Stimulated activated CD4-positive, alpha-beta T cell treated with anti-CD3 and anti-CD28 coated beads, Interleukin-1b, Interleukin-23, amount 100 ng/mL, for 1 hour (primary cell): ENCODE data around the gene DRC7.
"Not testable (repeated sequence)": the region's sequence is repeated elsewhere in the genome, so short reads cannot be mapped to it uniquely, and the experiment has no call there.

Experiments used
- DNase-seq, 2 donors: peaks; one replicate each; pipeline ENCODE4 v3.0.0-alpha.2; 2020; ENCODE audit warnings: low read depth in 2 of 2

DRC7 gene

DNA sequence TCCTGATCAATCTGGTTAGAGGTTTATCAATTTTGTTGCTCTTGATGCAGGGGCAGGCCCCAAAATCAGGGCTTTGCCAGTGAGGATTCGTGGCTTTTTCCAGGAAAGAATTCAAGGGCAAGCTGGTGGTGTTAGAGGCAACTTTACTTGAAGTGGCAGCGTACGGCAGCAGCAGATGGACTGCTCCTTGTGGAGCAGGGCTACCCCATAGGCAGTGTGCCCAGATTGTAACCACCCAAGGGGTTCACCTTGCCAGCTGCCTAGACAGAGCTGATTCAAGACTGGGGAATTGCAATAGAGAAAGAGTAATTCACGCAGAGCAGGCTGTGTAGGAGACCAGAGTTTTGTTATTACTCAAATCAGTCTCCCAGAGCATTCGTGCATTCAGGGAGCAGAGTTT lies 16.7 kb downstream of the DRC7 start:
- no peak for DNase-seq

DNA sequence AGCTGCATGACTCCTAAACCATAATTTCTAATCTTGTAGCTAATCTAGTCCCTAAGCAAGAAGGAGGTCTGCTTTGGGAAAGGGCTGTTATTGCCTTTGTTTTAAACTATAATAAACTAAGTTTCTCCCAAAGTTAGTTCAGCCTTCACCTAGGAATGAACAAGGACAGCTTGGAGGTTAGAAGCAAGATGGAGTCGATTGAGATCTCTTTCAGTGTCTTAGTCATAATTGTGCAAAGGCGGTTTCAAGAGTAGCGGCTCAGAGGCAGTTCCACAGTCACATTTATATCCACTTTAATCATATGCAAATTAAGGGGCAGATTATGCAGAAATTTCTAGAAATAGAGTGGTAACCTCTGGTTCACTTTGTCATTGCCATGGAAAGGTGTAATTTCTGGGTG lies 17.4 kb downstream of the DRC7 start:
- no peak for DNase-seq

GRCh38 chr16:57712569-57712968 lies 18.0 kb downstream of the DRC7 start:
- DNase-seq, result not testable (repeated sequence)

- DNase-seq, result no peak
Measured at GRCh38 chr16:57713596-57713995, 19.0 kb downstream of the DRC7 start.

GRCh38 chr16:57714047-57714446 lies 19.4 kb downstream of the DRC7 start:
- no peak for DNase-seq

DNA sequence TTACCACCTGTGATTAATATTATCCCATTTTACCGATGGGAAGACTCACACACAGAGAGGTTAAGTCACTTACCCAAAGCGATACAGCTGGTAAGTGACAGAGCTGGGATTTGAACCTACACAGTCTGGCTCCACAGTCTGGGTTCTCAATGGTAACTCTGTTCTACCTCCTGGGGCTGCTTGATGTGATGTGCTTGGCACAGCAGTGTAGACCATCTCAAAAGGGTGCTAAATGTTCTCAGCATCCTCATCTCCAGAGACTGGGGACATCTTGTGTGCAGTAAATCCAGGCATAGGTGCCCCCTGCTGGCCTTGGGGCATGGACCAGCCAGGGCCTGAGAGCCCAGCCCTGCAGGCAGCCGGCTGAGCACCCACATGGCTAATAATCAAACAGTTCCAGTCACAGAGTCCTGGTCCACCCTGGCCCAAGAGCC lies 25.6 kb downstream of the DRC7 start:
- no peak for DNase-seq

- no peak for DNase-seq
Measured at GRCh38 chr16:57721356-57722209, 27.0 kb downstream of the DRC7 start.

- DNase-seq, result no peak
Measured at GRCh38 chr16:57722210-57722499, 27.5 kb downstream of the DRC7 start.

DNA sequence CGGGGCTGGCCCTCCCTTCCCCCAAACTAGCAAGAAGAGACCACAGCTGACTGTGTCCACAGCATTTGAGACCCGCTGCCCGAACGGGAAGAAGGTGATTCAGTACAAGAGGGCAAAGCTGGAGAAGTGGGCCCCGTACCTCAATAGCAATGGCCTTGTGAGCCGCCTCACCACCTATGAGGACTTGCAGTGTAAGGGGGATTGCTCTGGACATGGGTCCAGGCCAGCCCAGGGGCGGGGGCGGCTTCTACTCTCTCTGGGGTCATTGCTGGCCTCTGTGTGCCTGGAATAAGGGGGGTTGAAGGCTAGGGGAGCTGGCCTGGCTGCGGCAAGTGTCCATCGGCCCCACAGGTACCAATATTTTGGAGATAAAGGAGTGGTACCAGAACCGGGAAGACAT lies 28.0 kb downstream of the DRC7 start:
- no peak for DNase-seq

GRCh38 chr16:57723170-57723569 lies 28.6 kb downstream of the DRC7 start:
- DNase-seq, result no peak

GRCh38 chr16:57724531-57724930 lies 29.9 kb downstream of the DRC7 start:
- no peak for DNase-seq

DNA sequence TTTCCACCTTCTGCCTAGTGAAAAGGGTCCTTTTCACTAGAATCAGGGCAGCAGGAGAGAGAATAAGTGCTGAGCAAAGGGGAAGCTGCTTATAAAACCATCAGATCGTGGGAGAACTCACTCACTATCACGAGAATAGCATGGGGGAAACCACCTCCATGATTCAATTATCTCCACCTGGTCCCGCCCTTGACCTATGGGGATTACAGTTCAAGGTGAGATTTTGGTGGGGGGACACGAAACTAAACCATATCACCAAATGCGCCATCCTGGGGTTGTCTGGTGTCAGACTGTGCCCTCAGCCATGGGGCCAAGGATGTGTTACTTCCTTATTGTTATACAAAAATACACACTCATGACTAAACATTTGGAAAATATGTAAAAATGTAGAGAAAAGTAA lies 30.5 kb downstream of the DRC7 start:
- no peak for DNase-seq

GRCh38 chr16:57725554-57725953 lies 30.9 kb downstream of the DRC7 start:
- DNase-seq, result no peak

DNA sequence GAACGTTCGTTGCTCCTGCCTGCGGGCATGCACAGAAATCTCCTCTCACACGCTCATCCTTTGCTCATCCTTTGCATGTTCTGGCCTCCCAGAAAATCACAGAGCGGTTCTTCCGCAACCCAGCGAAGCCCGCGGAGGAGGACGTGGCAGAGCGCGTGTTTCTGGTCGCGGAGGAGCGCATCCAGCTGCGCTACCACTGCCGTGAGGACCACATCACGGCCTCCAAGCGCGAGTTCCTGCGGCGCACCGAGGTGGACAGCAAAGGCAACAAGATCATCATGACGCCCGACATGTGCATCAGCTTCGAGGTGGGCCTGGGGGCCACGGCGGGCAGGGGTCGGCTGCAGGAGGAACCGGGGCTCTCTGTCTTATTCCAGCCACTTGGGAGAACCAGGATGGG lies 31.4 kb downstream of the DRC7 start:
- no peak for DNase-seq

GRCh38 chr16:57726433-57726947 lies 31.9 kb downstream of the DRC7 start:
- DNase-seq, result no peak

DNA sequence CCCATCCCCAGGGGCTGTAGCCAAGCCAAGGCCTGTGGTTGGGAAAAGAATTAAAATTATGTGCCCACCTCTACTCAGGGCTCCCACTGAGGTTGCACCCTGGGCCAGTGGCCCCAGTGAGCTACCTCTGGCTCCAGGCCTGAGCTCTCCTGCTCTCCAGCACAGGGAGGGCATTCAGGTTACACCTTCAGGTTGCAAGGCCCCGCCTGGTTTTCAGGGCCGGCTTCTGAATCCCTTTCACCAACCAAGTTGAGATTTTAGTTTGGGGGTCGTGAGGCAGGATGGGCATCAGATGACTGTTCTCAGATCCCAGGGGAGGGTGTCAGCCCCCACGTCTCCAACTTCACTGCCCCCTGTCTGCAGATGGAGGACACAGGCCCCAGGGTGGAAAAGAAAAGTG lies 33.0 kb downstream of the DRC7 start:
- DNase-seq, result no peak

- no peak for DNase-seq
Measured at GRCh38 chr16:57728336-57729181, 34.0 kb downstream of the DRC7 start.

DNA sequence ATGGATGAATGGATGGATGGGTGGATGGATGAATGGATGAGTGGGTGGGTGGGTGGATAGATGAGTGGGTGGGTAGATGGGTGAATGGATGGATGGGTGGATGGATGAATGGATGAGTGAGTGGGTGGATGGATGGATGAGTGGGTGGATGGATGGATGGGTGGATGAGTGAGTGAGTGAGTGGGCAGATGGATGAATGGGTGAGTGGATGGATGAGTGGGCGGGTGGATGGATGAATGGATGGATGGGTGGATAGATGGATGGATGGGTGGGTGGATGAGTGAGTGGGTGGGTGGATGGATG lies 34.5 kb downstream of the DRC7 start:
- DNase-seq, result no peak

- DNase-seq, result not testable (repeated sequence)
Measured at GRCh38 chr16:57729852-57730251, 35.2 kb downstream of the DRC7 start.

DNA sequence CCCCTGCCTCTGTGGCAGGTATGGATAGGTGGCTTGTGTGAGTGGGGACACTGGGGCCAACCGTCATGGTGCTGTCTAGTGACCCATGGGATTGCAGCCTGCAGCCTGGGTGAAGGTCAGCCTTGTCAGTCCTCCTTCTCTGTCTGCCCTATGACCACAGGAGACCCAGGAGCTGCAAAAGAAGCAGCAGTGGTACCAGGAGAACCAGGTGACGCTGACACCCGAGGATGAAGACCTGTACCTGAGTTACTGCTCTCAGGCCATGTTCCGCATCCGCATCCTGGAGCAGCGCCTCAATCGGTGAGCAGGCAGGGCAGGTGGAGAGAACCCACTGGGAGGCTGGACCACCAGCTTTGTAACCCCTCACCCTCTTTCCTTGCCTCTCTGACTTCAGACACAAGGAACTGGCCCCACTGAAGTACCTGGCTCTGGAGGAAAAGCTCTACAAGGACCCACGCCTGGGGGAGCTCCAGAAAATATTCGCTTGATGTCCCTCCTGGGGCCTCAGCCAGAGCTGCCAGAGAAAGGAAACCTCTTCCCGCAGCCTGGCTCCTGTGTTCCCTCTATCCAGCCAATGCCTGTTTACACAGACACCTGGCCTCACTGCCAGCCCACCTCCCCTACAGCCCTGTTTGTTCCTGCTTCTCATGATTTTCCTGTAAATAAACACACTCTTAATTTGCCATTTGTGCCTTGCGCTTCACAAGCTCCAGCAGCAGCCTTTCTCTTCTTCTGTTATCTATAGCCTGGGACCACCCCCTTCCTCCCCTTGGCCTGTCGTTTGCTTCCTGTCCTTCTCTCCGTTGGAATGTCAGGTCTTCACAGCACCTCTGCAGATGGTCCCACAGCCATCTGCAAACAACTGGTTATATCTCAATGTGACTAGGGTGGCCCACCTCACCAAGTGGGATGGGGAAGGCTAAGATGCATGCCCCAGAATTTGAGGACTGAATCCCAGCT lies 36.4 kb downstream of the DRC7 start:
- no peak for DNase-seq

DNA sequence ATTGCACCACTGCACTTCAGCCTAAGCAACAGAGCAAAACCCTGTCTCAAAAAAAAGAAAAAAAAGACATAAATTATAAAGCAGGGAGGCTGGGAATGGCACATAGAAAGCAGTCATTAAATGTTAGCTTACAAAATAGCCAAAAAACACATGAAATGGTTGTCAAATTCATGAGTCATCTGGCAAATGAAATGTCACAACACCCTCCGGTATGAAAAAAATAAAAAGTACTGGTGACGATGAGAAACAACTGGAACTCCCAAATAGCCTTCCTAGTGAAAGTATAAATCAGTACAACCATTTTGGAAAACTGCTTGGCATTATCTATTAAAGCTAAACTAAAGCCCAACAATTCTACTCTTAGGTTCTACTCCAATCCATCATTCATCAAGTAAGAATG lies 37.4 kb downstream of the DRC7 start:
- DNase-seq, result no peak

DNA sequence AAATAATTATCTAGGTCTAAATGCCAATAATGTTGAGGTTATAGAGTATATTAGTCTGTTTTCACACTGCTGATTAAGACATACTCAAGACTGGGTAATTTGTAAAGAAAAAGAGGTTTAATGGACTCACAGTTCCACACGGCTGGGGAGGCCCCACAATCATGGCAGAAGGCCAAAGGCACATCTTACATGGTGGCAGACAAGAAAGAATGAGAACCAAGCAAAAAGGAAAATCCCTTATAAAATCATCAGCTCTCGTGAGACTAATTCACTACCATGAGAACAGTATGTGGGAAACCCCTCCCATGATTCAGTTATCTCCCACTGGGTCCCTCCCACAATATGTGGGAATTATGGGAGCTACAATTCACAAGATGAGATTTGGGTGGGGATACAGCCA lies 38.1 kb downstream of the DRC7 start:
- DNase-seq, result no peak
